ENCODE measurements around the gene PROM2.

The PROM2 gene

GRCh38 chr2:95325590-95326432 is 51.6 kb downstream of the PROM2 start:
- no peak for DNase-seq

- no peak for DNase-seq
Observed at GRCh38 chr2:95326433-95327140, 52.3 kb downstream of the PROM2 start.

- no peak for DNase-seq
Observed at GRCh38 chr2:95327861-95328260, 53.6 kb downstream of the PROM2 start.

GRCh38 chr2:95328358-95329125 is 54.3 kb downstream of the PROM2 start:
- DNase-seq = no peak

- no peak for DNase-seq
Observed at GRCh38 chr2:95329401-95329800, 55.2 kb downstream of the PROM2 start.

GRCh38 chr2:95329891-95330793 is 55.9 kb downstream of the PROM2 start:
- no peak for DNase-seq

- no peak for DNase-seq
Observed at GRCh38 chr2:95330794-95331338, 56.6 kb downstream of the PROM2 start.

GRCh38 chr2:95331606-95332005 is 57.4 kb downstream of the PROM2 start:
- no peak for DNase-seq

- no peak for DNase-seq
Observed at GRCh38 chr2:95332036-95332435, 57.8 kb downstream of the PROM2 start.

- DNase-seq = no peak
Observed at GRCh38 chr2:95333056-95333455, 58.8 kb downstream of the PROM2 start.

- DNase-seq = no peak
Observed at GRCh38 chr2:95333888-95334338, 59.7 kb downstream of the PROM2 start.

- no peak for DNase-seq
Observed at GRCh38 chr2:95334916-95335641, 60.8 kb downstream of the PROM2 start.

- DNase-seq = no peak
Observed at GRCh38 chr2:95336406-95336805, 62.2 kb downstream of the PROM2 start.

GRCh38 chr2:95337829-95338228 is 63.6 kb downstream of the PROM2 start:
- DNase-seq = no peak

Measured in activated CD4-positive, alpha-beta T cell treated with anti-CD3 and anti-CD28 coated beads, Interleukin-2, amount 50 U/mL, for 1 hour (primary cell).